Measurements from ENCODE around the gene FDPS.

FDPS gene

GRCh38 chr1:155308493-155309422 is at the start of gene FDPS:
Gene FDPS, plus strand, starts transcription at chr1:155308866. Its CDS starts 924 bp downstream, at chr1:155309790.
- peak; percentile 100 for DNase-seq

- DNase-seq: no peak
Measured at GRCh38 chr1:155260276-155260675, 48.4 kb upstream of the FDPS start.

GRCh38 chr1:155261493-155261851 is 47.2 kb upstream of the FDPS start:
- peak in 1 of 2 experiments; percentile 83 for DNase-seq

GRCh38 chr1:155261852-155262673 is 46.6 kb upstream of the FDPS start, which contains the start of gene SCAMP3:
Gene SCAMP3, minus strand, starts transcription at chr1:155262360. Its CDS starts 209 bp downstream, at chr1:155262151.
- DNase-seq: peak; percentile 100

GRCh38 chr1:155263067-155263466 is 45.6 kb upstream of the FDPS start:
- no peak for DNase-seq

GRCh38 chr1:155266553-155266952 is 42.1 kb upstream of the FDPS start:
- no peak for DNase-seq

- DNase-seq: no peak
Measured at GRCh38 chr1:155267373-155267772, 41.3 kb upstream of the FDPS start.

- no peak for DNase-seq
Measured at GRCh38 chr1:155268630-155269029, 40.0 kb upstream of the FDPS start.

GRCh38 chr1:155269381-155269780 is 39.3 kb upstream of the FDPS start:
- DNase-seq: no peak

- DNase-seq: peak; percentile 83 to 95
Measured at GRCh38 chr1:155272466-155273342, 36.0 kb upstream of the FDPS start.

- peak; percentile 99 to 100 for DNase-seq
Measured at GRCh38 chr1:155273343-155274245, 35.1 kb upstream of the FDPS start, which contains the start of gene CLK2. Gene CLK2, minus strand, starts transcription at chr1:155273504. Its CDS starts 2,527 bp downstream, at chr1:155270977.

- peak; percentile 98 to 100 for DNase-seq
Measured at GRCh38 chr1:155277070-155277901, 31.4 kb upstream of the FDPS start, which contains the start of gene HCN3. Gene HCN3, plus strand, starts transcription at chr1:155277463. Its CDS starts 128 bp downstream, at chr1:155277591.

GRCh38 chr1:155277902-155278688 is 30.6 kb upstream of the FDPS start:
- peak; percentile 98 to 99 for DNase-seq

- DNase-seq: no peak
Measured at GRCh38 chr1:155278689-155279160, 29.9 kb upstream of the FDPS start.

GRCh38 chr1:155279268-155279667 is 29.4 kb upstream of the FDPS start:
- DNase-seq: no peak

GRCh38 chr1:155282488-155283091 is 26.1 kb upstream of the FDPS start:
- no peak for DNase-seq

- no peak for DNase-seq
Measured at GRCh38 chr1:155284476-155284875, 24.2 kb upstream of the FDPS start.

- no peak for DNase-seq
Measured at GRCh38 chr1:155285063-155285462, 23.6 kb upstream of the FDPS start.

- no peak for DNase-seq
Measured at GRCh38 chr1:155285631-155286044, 23.0 kb upstream of the FDPS start.
